Islet of Langerhans (tissue), 1 donor: ENCODE data around the gene DTX1.

Experiments
- FAIRE-seq: peaks from one replicate; lab custom pipeline; 2011; peaks lifted over from hg19 to GRCh38; lab: Jason Lieb, UNC

The DTX1 gene

GRCh38 chr12:113056631-113057488, at the start of gene DTX1:
Gene DTX1, plus strand, starts transcription at chr12:113056730. Its CDS starts 1,463 bp downstream, at chr12:113058193.
- FAIRE-seq = no peak

GRCh38 chr12:113007166-113007565, 49.4 kb upstream of the DTX1 start:
- no peak for FAIRE-seq

- no peak for FAIRE-seq
These were observed 45.8 kb upstream of the DTX1 start for GRCh38 chr12:113010701-113011100.

- no peak for FAIRE-seq
These were observed 42.0 kb upstream of the DTX1 start for GRCh38 chr12:113014565-113014964.

- no peak for FAIRE-seq
These were observed 39.7 kb upstream of the DTX1 start for GRCh38 chr12:113016796-113017195.

- no peak for FAIRE-seq
These were observed 37.5 kb upstream of the DTX1 start for GRCh38 chr12:113019025-113019424.

- no peak for FAIRE-seq
These were observed 35.0 kb upstream of the DTX1 start for GRCh38 chr12:113021500-113021899.

GRCh38 chr12:113022563-113023297, 33.8 kb upstream of the DTX1 start:
- FAIRE-seq = no peak

GRCh38 chr12:113027726-113028125, 28.8 kb upstream of the DTX1 start:
- FAIRE-seq = no peak

GRCh38 chr12:113030875-113031525, 25.5 kb upstream of the DTX1 start:
- FAIRE-seq = peak; percentile 85

- no peak for FAIRE-seq
These were observed 16.6 kb upstream of the DTX1 start for GRCh38 chr12:113039911-113040445.

GRCh38 chr12:113040722-113041171, 15.8 kb upstream of the DTX1 start:
- no peak for FAIRE-seq

GRCh38 chr12:113041560-113041959, 15.0 kb upstream of the DTX1 start:
- no peak for FAIRE-seq

GRCh38 chr12:113043240-113043639, 13.3 kb upstream of the DTX1 start:
- FAIRE-seq = no peak

- FAIRE-seq = no peak
These were observed 12.0 kb upstream of the DTX1 start for GRCh38 chr12:113044516-113044915.

- FAIRE-seq = peak; percentile 87
These were observed 7.8 kb upstream of the DTX1 start for GRCh38 chr12:113048716-113049127.

GRCh38 chr12:113049976-113050742, 6.4 kb upstream of the DTX1 start:
- FAIRE-seq = no peak

- no peak for FAIRE-seq
These were observed 5.7 kb upstream of the DTX1 start for GRCh38 chr12:113050795-113051194.

GRCh38 chr12:113051759-113052158, 4.8 kb upstream of the DTX1 start:
- no peak for FAIRE-seq

- no peak for FAIRE-seq
These were observed 4.2 kb upstream of the DTX1 start for GRCh38 chr12:113052326-113052725.

- FAIRE-seq = no peak
These were observed 1.5 kb upstream of the DTX1 start for GRCh38 chr12:113054948-113055486.
